IPS DF 6.9 (cell line): ENCODE measurements around the gene SCAI.

ENCODE experiments used
- DNase-seq: peaks from one replicate; pipeline ENCODE4 v3.0.0-alpha.2; 2013; ENCODE audit warnings: low read depth, low spot score
- H3K27ac ChIP-seq: one replicate; pipeline ENCODE4 v1.5.1; 2013; ENCODE audit warnings: low read length, control low read depth
- H3K27me3 ChIP-seq: 2 replicates; pipeline ENCODE4 v1.6.1; 2013; ENCODE audit warnings: mild to moderate bottlenecking, low read length; ENCODE audit not compliant: control insufficient read depth, insufficient read depth
- H3K36me3 ChIP-seq: 2 replicates; pipeline ENCODE4 v1.6.1; 2013; ENCODE audit warnings: low read length; ENCODE audit not compliant: control insufficient read depth, insufficient read depth
- H3K4me1 ChIP-seq: 2 replicates; pipeline ENCODE4 v1.6.1; 2013; ENCODE audit warnings: low read length; ENCODE audit not compliant: control insufficient read depth, insufficient read depth
- H3K4me3 ChIP-seq: 2 replicates; pipeline ENCODE4 v1.5.1; 2013; ENCODE audit warnings: mild to moderate bottlenecking, low read length
- H3K9me3 ChIP-seq: 2 replicates; pipeline ENCODE4 v1.6.1; 2013; ENCODE audit warnings: low read length, inconsistent platforms; ENCODE audit not compliant: control insufficient read depth, insufficient read depth
- WGBS: extraction: QIAGEN DNeasy Blood & Tissue Kit; methylation state at CpG from one replicate; pipeline ENCODE4 v1.1.7; 2013; ENCODE audit warnings: mixed read lengths, missing lambda C conversion rate; ENCODE audit not compliant: insufficient read length, insufficient coverage; 5-methylcytosine and 5-hydroxymethylcytosine counted together

SCAI gene

DNA sequence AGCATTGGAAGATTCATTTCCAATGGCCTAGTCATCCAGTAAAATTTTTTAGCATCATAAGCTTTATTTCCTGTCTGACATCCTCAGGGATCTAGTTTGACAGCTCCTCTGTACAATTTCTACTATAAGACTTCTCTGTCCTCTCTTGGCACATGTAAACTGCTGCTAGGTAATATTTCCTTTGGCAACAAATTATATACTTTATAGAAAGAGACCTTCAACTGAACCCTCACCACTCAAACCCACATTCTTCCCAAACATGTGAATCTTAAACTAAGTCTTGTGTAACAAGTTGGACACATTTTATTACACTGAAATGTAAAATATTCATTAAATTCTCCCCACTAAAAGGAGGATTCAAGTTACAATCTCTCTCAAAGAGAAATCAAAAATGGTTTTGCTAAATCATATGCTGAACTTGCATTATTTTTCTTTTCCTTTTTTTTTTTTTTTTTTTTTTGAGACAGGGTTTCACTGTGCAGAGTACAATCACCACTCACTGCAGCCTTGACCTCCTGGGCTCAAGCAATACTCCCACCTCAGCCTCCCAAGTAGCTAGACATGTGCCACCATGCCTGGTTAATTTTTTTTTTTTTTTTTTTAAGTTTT lies 36.9 kb downstream of the SCAI start:
- H3K27ac ChIP-seq = no peak overlapping the region

DNA sequence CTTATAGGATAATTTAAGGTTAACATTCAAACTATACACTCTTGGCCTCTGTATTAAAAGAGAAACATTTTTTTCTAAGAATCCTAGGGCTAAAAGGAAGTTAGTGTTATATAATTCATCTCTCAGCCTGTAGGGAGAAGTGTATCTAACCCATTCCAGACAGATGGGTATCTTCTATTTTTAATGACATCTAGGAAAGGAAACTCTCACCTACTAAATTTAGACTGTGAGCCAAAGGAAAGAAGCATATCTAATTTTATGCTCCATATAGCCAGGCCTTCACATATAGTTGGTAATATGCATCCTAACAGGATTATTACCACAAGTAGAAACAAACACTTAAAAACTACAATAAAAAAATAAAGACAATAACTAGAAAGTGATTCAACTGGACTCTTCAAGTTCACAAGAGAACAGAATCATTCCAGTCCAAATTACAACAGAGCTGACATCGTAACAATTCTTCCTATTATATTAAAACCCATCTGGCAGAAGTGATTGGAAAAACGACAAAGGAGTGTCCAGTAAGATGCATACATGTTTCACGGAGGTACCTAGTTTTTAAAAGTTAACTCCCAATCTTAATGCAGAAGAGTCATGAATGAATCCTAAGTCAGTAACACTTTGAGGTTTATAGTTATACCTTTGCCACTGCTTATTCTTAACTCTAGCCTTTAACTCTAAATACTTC lies 39.4 kb downstream of the SCAI start:
- Histone ChIP-seq H3K4me1 (no peaks in the 10 kb centered on the region), H3K27me3 (no peaks in the 10 kb centered on the region), H3K4me3 (no peak overlapping the region), H3K36me3 (no peaks in the 10 kb centered on the region), H3K27ac (no peak overlapping the region), H3K9me3 (no peaks in the 10 kb centered on the region)
- WGBS = no CpG with 5 or more reads among the region's 3 CpGs
- DNase-seq = no peak

More for the DNA sequence above, 36.9 kb downstream of the SCAI start:
- H3K9me3 ChIP-seq = peaks cover 1% of the 10 kb centered on the region; the same call in 1 of the 2 replicates
- DNase-seq = no peak
- no peaks in the 10 kb centered on the region for H3K4me1 ChIP-seq
- no peaks in the 10 kb centered on the region for H3K27me3 ChIP-seq
- H3K36me3 ChIP-seq = no peaks in the 10 kb centered on the region
- no peak overlapping the region for H3K4me3 ChIP-seq

DNA sequence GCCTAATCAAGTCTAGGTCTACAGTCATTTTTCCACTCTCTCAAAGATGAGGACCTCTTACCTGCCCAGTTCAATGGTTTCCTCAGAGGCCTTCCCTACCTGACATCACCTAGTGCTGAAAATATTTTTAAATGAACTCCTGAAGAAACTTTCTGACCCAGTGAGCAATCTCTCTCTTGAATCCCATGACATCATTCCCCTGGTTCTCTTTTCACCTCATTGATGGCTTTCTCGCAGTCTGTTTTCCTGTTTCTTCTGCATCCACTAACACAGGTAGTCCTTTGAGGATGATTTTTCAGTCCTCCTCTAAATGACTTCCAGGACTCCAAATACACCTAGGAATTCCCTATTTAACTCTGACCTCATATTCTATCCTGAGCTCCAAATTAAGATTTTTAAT lies 40.3 kb downstream of the SCAI start:
- DNase-seq = no peak
- Histone ChIP-seq H3K27me3 (no peaks in the 10 kb centered on the region), H3K4me1 (no peaks in the 10 kb centered on the region), H3K4me3 (no peak overlapping the region), H3K27ac (no peak overlapping the region), H3K9me3 (no peaks in the 10 kb centered on the region), H3K36me3 (no peaks in the 10 kb centered on the region)
- WGBS = no CpG with 5 or more reads among the region's 1 CpG

DNA sequence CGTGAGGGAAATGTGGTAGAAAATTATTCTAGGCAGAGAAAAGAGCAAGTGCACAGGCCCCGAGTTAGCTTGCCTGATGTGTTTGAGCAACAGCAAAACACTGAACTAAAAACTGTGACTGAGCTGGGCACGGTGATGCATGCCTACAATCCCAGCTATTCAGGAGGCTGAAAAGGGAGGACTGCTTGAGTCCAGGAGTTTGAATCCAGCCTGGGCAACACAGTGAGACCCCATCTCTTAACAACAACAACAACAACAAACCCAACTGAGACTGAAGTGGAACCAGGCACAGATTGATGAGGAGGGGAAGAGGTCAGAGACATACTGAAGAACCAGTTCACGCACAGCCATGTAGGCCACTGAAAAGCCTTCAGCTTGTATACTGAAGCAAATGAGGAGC lies 42.5 kb downstream of the SCAI start:
- H3K4me3 ChIP-seq = no peak overlapping the region
- H3K9me3 ChIP-seq = no peaks in the 10 kb centered on the region
- no CpG with 5 or more reads among the region's 4 CpGs for WGBS
- H3K27ac ChIP-seq = no peak overlapping the region
- no peaks in the 10 kb centered on the region for H3K4me1 ChIP-seq
- H3K27me3 ChIP-seq = no peaks in the 10 kb centered on the region
- DNase-seq = no peak
- H3K36me3 ChIP-seq = no peaks in the 10 kb centered on the region

DNA sequence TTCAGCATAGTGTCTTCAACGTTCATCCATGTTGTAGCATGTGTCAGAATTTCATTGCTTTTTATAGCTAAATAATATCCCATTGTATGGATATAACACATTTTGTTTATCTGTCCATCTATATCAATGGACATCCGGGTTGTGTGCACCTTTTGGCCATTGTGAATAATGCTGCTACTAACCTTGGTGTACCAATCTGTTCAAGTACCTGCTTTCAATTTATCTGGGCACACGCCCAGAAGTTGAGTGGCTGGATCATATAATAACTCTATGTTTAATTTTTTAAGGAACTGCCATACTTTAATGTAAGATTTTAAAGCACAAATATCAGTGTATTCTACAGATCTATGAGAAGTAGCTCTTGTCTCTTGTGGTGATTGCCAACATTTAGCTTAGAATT lies 43.5 kb downstream of the SCAI start:
- no peak overlapping the region for H3K4me3 ChIP-seq
- WGBS = no CpG with 5 or more reads among the region's 3 CpGs
- no peaks in the 10 kb centered on the region for H3K27me3 ChIP-seq
- H3K9me3 ChIP-seq = no peaks in the 10 kb centered on the region
- DNase-seq = no peak
- H3K27ac ChIP-seq = no peak overlapping the region
- no peaks in the 10 kb centered on the region for H3K36me3 ChIP-seq
- no peaks in the 10 kb centered on the region for H3K4me1 ChIP-seq

DNA sequence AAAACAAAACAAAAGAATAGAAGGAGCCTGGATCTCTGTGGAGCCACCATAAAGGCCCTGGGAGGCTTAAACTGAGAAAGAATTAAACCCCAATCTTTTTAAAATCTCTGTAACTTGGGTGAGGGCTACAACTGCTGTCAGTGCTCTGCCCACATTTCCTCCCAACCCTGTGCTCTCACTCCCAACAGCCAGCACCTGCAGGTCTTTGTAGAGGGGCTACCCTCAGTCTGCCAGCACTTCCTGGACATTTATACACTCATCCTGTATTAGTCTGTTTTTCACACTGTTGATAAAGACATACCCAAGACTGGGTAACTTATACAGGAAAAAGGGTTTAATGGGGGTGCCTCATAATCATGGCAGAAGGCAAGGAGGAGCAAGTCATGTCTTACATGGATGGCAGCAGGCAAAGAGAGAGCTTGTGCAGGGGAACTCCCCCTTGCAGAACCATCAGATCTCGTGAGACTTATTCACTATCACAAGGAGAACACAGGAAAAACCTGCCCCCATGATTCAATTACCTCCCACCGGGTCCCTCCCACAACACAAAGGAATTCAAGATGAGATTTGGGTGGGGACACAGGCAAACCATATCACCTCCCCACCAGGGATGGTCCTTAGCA lies 47.4 kb downstream of the SCAI start:
- Histone ChIP-seq H3K27ac (no peak overlapping the region), H3K4me1 (no peaks in the 10 kb centered on the region), H3K9me3 (no peaks in the 10 kb centered on the region), H3K4me3 (no peak overlapping the region), H3K27me3 (no peaks in the 10 kb centered on the region), H3K36me3 (no peaks in the 10 kb centered on the region)
- no peak for DNase-seq
- no CpG with 5 or more reads among the region's 2 CpGs for WGBS

DNA sequence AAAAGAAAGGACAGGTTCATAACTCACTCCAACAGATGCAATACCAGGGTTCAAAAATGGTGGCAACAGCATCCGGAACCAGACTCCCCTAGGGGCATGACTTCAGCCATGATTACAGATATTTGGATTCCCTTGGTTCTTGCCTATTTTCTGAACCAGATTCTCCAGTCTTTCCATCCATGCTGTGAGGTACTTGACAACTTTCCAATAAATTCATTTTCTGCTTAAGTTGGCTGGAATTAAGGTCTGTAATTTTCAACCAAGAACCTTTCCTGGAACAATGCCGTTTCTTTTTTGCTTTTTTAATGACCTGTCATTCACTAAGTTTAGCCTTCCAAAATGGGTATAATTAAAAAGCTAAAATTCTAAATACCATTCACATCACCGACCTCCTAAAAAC lies 52.2 kb downstream of the SCAI start:
- H3K4me3 ChIP-seq = no peak overlapping the region
- no peak for DNase-seq
- H3K27ac ChIP-seq = no peak overlapping the region
- no peaks in the 10 kb centered on the region for H3K36me3 ChIP-seq
- H3K4me1 ChIP-seq = no peaks in the 10 kb centered on the region
- WGBS = 100% methylated on average over 1 of the region's 3 CpGs
- H3K27me3 ChIP-seq = no peaks in the 10 kb centered on the region
- H3K9me3 ChIP-seq = no peaks in the 10 kb centered on the region

DNA sequence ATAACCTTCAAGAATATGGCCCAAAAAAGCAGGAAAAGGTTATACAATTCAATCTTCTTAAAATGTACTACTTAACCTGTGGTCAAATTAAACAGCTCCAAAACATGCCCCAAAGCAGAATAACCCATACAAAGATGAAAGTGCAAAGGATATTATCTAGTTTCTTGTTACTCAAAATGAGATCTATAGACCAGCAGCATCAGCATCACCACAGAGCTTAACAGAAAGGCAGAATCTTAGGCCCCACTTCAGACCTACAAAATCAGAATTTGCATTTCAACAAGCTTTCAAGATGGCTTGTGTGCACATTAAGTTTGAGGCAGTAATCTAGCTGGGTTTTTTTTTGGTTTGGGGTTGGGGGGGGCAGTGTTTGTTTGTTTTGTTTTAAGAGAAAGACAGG lies 54.0 kb downstream of the SCAI start:
- DNase-seq = no peak
- Histone ChIP-seq H3K9me3 (no peaks in the 10 kb centered on the region), H3K4me3 (no peak overlapping the region), H3K27ac (no peak overlapping the region), H3K4me1 (no peaks in the 10 kb centered on the region), H3K27me3 (no peaks in the 10 kb centered on the region), H3K36me3 (no peaks in the 10 kb centered on the region)

DNA sequence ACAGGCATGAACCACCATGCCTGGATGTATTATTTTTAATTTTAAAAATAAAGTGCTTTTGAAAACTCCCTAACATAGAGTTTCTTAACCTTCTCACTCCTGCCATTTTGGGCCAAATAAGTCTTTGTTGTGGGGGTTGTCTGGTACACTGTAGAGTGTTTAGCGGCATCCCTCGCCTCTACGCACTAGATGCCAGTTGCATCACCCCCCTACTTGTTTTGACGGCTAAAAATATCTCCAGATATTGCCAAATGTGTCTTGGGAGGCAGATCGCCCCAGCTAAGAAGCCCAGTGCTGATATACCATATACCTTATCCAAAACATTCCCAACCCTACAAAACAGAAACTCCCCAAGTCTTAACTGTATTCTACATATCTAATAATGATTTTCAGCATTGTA lies 54.6 kb downstream of the SCAI start:
- Histone ChIP-seq H3K36me3 (no peaks in the 10 kb centered on the region), H3K4me1 (no peaks in the 10 kb centered on the region), H3K9me3 (no peaks in the 10 kb centered on the region), H3K27me3 (no peaks in the 10 kb centered on the region), H3K4me3 (no peak overlapping the region), H3K27ac (no peak overlapping the region)
- no CpG with 5 or more reads among the region's 5 CpGs for WGBS
- no peak for DNase-seq

DNA sequence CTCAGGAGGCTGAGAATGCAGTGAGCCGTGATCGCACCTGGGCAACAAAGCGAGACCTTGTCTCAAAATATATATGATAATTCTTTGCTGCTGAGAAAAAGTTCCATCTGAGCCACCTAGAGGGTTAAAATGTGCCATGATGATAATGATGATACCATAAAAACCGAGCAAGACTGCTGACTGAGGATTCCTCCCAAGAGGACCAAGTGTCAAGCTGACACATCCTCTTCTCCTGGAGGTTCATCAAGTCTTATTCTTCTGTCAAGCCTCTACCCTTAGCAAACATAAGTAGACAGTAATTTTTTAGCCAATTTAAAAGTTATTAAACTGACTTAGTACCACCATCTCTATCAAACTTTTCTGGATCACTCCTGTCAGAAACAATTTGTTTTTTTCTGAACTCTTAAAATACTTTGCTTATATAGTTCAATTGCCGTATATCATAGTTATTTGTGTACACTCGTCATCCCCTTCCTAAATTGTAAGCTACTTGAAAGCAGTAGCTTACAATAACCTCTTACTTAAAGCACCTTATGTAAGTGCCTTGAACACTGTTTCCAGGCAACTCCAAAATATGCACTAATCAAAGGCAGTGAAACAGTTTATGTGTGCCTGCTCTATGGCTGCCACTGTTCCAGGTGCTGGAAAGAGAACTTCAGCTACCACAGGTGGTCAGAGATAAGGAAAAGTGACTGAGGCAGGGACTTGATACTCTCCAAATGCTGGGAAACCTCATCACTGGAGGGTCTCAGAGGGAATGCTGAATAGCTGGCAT lies 57.4 kb downstream of the SCAI start:
- no peak overlapping the region for H3K4me3 ChIP-seq
- no peaks in the 10 kb centered on the region for H3K36me3 ChIP-seq
- peaks cover 3% of the 10 kb centered on the region for H3K9me3 ChIP-seq
- DNase-seq = no peak
- no peak overlapping the region for H3K27ac ChIP-seq
- no CpG with 5 or more reads among the region's 6 CpGs for WGBS
- no peaks in the 10 kb centered on the region for H3K27me3 ChIP-seq
- no peaks in the 10 kb centered on the region for H3K4me1 ChIP-seq
